ENCODE data around the gene OR9Q1. TPM values are rescaled to one million over a fixed set of nuclear protein-coding genes. Genes with fewer than 3 reads are reported as not detected.

OR9Q1 gene
- polyA plus RNA-seq, 1 donor (not counting 4 experiments of a cell fraction or from before 2014, with no cell fraction given) = not detected

DNA sequence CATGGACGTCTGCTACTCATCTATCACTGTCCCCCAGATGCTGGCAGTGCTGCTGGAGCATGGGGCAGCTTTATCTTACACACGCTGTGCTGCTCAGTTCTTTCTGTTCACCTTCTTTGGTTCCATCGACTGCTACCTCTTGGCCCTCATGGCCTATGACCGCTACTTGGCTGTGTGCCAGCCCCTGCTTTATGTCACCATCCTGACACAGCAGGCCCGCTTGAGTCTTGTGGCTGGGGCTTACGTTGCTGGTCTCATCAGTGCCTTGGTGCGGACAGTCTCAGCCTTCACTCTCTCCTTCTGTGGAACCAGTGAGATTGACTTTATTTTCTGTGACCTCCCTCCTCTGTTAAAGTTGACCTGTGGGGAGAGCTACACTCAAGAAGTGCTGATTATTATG is 156.0 kb downstream of the OR9Q1 start:
- dilution Hi-C loops (cut with MboI; ENCODE audit: extremely low pct_ligation_motif_present, low sequenced_read_pairs) = no loop called here

DNA sequence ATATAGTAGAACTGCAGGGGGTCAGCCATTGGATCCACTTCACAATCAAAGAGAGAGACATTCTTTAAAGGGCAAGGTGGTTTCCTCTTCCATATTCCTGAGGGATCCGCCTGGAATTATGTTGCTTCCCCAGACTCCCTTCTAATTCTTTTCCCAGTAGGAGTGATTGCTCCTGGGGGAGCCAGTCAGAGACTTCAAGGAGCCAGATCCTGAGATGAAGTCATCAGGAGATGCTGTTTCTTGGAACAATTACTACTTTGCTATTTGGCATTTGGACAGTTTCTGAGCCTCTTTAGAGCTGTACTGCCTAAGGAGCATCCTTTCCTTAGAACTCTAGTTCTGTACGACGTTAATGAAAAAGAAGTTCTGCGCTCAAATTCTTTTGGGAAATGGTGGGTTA is 163.3 kb downstream of the OR9Q1 start:
- Histone ChIP-seq H3K4me3 (ENCODE audit: control insufficient read depth in 2 of 3, extremely low read depth in 1 of 3, insufficient read depth in 2 of 3, low read depth in 1 of 3, low read length in 3 of 3) (no peak overlapping the region), H3K79me2 (ENCODE audit: control insufficient read depth, insufficient read depth, low read length) (no peaks in the 10 kb centered on the region), H3K9ac (ENCODE audit: control insufficient read depth, extremely low read depth, insufficient read depth, low read length) (no peak overlapping the region), H2AFZ (ENCODE audit: control insufficient read depth, low read length) (no peak overlapping the region), H3K27ac (ENCODE audit: control insufficient read depth, insufficient read depth, low read length) (no peak overlapping the region), H4K20me1 (ENCODE audit: control insufficient read depth, extremely low read depth, insufficient read depth, low read length) (no peaks in the 10 kb centered on the region), H3K9me3 (ENCODE audit: control insufficient read depth, low read depth, low read length) (no peaks in the 10 kb centered on the region), H3K4me2 (ENCODE audit: control insufficient read depth, extremely low read depth, insufficient read depth, low read depth, low read length) (no peak overlapping the region), H3K27me3 (ENCODE audit: control insufficient read depth, extremely low read depth, insufficient read depth, low read length) (no peaks in the 10 kb centered on the region), H3K9me1 (ENCODE audit: control insufficient read depth, extremely low read depth, insufficient read depth, low read length) (no peaks in the 10 kb centered on the region), H3K4me1 (ENCODE audit: control insufficient read depth, extremely low read depth, insufficient read depth, low read length) (no peaks in the 10 kb centered on the region), H3K36me3 (ENCODE audit: control insufficient read depth in 2 of 2, extremely low read depth in 1 of 2, insufficient read depth in 2 of 2, low read length in 2 of 2) (no peaks in the 10 kb centered on the region)
- no peak for TF ChIP-seq CTCF (optimal IDR thresholded peaks at IDR 0.05 in 1 of 3, IDR thresholded peaks at IDR 0.05 in 1 of 3, conservative IDR thresholded peaks at IDR 0.05 in 1 of 3; ENCODE audit: extremely low read depth in 1 of 3, insufficient read depth in 2 of 3, low read length in 3 of 3)
- no peak for TF ChIP-seq EZH2 (IDR thresholded peaks at IDR 0.05; ENCODE audit: low read length)
- FAIRE-seq (no peak), DNase-seq (ENCODE audit: low read depth, low spot score) (no peak)
- dilution Hi-C loops (cut with MboI; ENCODE audit: extremely low pct_ligation_motif_present, low sequenced_read_pairs) = no loop called here

More for the DNA sequence above, 156.0 kb downstream of the OR9Q1 start:
- H3K4me3 ChIP-seq (ENCODE audit: control insufficient read depth in 2 of 3, extremely low read depth in 1 of 3, insufficient read depth in 2 of 3, low read depth in 1 of 3, low read length in 3 of 3) = no peak overlapping the region
- H4K20me1 ChIP-seq (ENCODE audit: control insufficient read depth, extremely low read depth, insufficient read depth, low read length) = no peaks in the 10 kb centered on the region
- H3K27me3 ChIP-seq (ENCODE audit: control insufficient read depth, extremely low read depth, insufficient read depth, low read length) = no peaks in the 10 kb centered on the region
- FAIRE-seq (no peak), DNase-seq (ENCODE audit: low read depth, low spot score) (no peak)
- no peak overlapping the region for H3K27ac ChIP-seq (ENCODE audit: control insufficient read depth, insufficient read depth, low read length)
- H2AFZ ChIP-seq (ENCODE audit: control insufficient read depth, low read length) = no peak overlapping the region
- H3K9me1 ChIP-seq (ENCODE audit: control insufficient read depth, extremely low read depth, insufficient read depth, low read length) = no peaks in the 10 kb centered on the region
- H3K79me2 ChIP-seq (ENCODE audit: control insufficient read depth, insufficient read depth, low read length) = no peaks in the 10 kb centered on the region
- H3K36me3 ChIP-seq (ENCODE audit: control insufficient read depth in 2 of 2, extremely low read depth in 1 of 2, insufficient read depth in 2 of 2, low read length in 2 of 2) = no peaks in the 10 kb centered on the region
- TF ChIP-seq CTCF (optimal IDR thresholded peaks at IDR 0.05 in 1 of 3, IDR thresholded peaks at IDR 0.05 in 1 of 3, conservative IDR thresholded peaks at IDR 0.05 in 1 of 3; ENCODE audit: extremely low read depth in 1 of 3, insufficient read depth in 2 of 3, low read length in 3 of 3) (no peak), EZH2 (IDR thresholded peaks at IDR 0.05; ENCODE audit: low read length) (no peak)
- H3K4me1 ChIP-seq (ENCODE audit: control insufficient read depth, extremely low read depth, insufficient read depth, low read length) = no peaks in the 10 kb centered on the region
- no peaks in the 10 kb centered on the region for H3K9me3 ChIP-seq (ENCODE audit: control insufficient read depth, low read depth, low read length)
- H3K9ac ChIP-seq (ENCODE audit: control insufficient read depth, extremely low read depth, insufficient read depth, low read length) = no peak overlapping the region
- H3K4me2 ChIP-seq (ENCODE audit: control insufficient read depth, extremely low read depth, insufficient read depth, low read depth, low read length) = no peak overlapping the region

All from keratinocyte (primary cell).